Spleen (tissue), 7 donors: ENCODE results near the gene BICRA.

Experiments
- POLR2A ChIP-seq, 3 donors: fragments of 450-650 bp; IDR thresholded peaks; one replicate each; pipeline ENCODE4 v1.5.1; 2017; ENCODE audit warnings: antibody characterized with exemption in 3 of 3, mild to moderate bottlenecking in 1 of 3
- TF ChIP-seq, protein P1 (sequence below), 11 experiments: fragments of 200-600 bp in 7 of 11; fragments of 450-650 bp in 4 of 11; sonication (generic) in 4 of 11; IDR thresholded peaks in 8 of 11; conservative IDR thresholded peaks in 3 of 11; 1 replicate in 7 of 11; 2 replicates in 4 of 11; pipeline versions ENCODE4 v1.4.0 to v1.8.0; 2016 to 2021; ENCODE audit warnings: antibody characterized with exemption in 11 of 11, inconsistent platforms in 4 of 11, mild to moderate bottlenecking in 1 of 11
- donor health status: DM: no; HTN: no; CAD: no; lungs with moderate emphysema.
- donor health status: DM: no; HTN: no; CAD: no.
- donor health status: DM: no; HTN: no; CAD: no.

DNA sequence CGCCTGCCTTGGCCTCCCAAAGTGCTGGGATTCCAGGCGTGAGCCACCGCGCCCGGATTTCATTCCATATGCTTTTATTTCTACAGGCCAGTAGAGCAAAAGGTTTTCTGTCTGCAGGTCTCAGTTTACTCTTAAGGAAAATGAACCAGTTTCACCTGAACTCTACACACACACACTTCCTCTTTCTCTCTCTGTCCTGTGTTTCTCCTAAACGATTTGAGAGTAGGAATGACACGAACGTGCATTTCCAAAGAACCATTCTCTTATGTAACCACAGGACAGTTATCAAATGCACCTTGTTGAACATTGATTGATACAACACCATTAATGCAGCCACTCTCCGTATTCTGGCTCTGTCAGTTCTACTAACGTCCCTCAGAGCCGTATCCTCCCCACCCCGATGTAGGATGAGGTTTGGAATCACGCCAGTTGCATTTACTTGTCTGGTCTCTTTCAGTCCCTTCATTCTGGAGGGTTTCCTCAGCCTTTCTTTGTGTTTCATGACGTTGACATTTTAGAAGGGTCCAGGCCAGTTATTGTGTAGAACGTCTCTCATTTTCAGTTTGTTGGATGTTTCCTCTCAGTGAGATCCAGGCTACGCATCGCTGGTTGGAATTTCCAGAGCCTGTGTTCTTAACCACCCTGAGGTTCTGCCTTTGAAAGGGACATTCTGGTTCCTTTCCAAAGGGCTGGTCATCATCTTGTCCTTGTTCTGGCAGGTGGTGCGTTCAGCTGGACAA, 36.0 kb downstream of the BICRA start:
- TF ChIP-seq, protein P1, sequence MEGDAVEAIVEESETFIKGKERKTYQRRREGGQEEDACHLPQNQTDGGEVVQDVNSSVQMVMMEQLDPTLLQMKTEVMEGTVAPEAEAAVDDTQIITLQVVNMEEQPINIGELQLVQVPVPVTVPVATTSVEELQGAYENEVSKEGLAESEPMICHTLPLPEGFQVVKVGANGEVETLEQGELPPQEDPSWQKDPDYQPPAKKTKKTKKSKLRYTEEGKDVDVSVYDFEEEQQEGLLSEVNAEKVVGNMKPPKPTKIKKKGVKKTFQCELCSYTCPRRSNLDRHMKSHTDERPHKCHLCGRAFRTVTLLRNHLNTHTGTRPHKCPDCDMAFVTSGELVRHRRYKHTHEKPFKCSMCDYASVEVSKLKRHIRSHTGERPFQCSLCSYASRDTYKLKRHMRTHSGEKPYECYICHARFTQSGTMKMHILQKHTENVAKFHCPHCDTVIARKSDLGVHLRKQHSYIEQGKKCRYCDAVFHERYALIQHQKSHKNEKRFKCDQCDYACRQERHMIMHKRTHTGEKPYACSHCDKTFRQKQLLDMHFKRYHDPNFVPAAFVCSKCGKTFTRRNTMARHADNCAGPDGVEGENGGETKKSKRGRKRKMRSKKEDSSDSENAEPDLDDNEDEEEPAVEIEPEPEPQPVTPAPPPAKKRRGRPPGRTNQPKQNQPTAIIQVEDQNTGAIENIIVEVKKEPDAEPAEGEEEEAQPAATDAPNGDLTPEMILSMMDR (IDR thresholded peaks at IDR 0.05 in 8 of 11, conservative IDR thresholded peaks at IDR 0.05 in 3 of 11) = no peak
- no peak for TF ChIP-seq POLR2A (IDR thresholded peaks at IDR 0.05)
